ENCODE data around the gene NF2. TPM values are rescaled to one million over a fixed set of nuclear protein-coding genes. Genes with fewer than 3 reads are reported as not detected.

Gene NF2
- total RNA-seq, 2 experiments from 2014 or later: 34.4 to 35.3 TPM

GRCh38 chr22:29722587-29722986, 119.2 kb downstream of the NF2 start:
- no peak for ATAC-seq
- peaks cover 3% of the 10 kb centered on the region for H3K4me1 Mint-ChIP-seq (ENCODE audit: low read depth)
- no peak for DNase-seq
- no peak overlapping the region for H3K4me3 Mint-ChIP-seq
- POLR2A ChIA-PET: no interaction called here
- TF ChIP-seq CTCF (IDR thresholded peaks at IDR 0.05): no peak
- no peak overlapping the region for H3K27ac Mint-ChIP-seq
- no peaks in the 10 kb centered on the region for H3K9me3 Mint-ChIP-seq
- H3K27me3 Mint-ChIP-seq: peaks cover 25% of the 10 kb centered on the region
- intact Hi-C loops (cut with micrococcal nuclease): no loop called here
- CTCF ChIA-PET: no interaction called here
- H3K36me3 Mint-ChIP-seq (ENCODE audit: low read depth): no peaks in the 10 kb centered on the region

GRCh38 chr22:29723766-29724165, 120.3 kb downstream of the NF2 start:
- no peak overlapping the region for H3K4me3 Mint-ChIP-seq
- ATAC-seq (no peak), DNase-seq (no peak)
- H3K36me3 Mint-ChIP-seq (ENCODE audit: low read depth): no peaks in the 10 kb centered on the region
- intact Hi-C loops (cut with micrococcal nuclease): no loop called here
- no peak for TF ChIP-seq CTCF (IDR thresholded peaks at IDR 0.05)
- POLR2A ChIA-PET: no interaction called here
- CTCF ChIA-PET: no interaction called here
- peaks cover 3% of the 10 kb centered on the region for H3K4me1 Mint-ChIP-seq (ENCODE audit: low read depth)
- no peaks in the 10 kb centered on the region for H3K9me3 Mint-ChIP-seq
- no peak overlapping the region for H3K27ac Mint-ChIP-seq
- H3K27me3 Mint-ChIP-seq: peaks cover 17% of the 10 kb centered on the region

GRCh38 chr22:29724843-29725242, 121.4 kb downstream of the NF2 start:
- CTCF ChIA-PET: no interaction called here

GRCh38 chr22:29726106-29726505, 122.7 kb downstream of the NF2 start:
- no peaks in the 10 kb centered on the region for H3K36me3 Mint-ChIP-seq (ENCODE audit: low read depth)
- DNase-seq: no peak
- ChIA-PET CTCF (no interaction called here), POLR2A (no interaction called here)
- TF ChIP-seq CTCF (IDR thresholded peaks at IDR 0.05): no peak
- intact Hi-C loops (cut with micrococcal nuclease): no loop called here
- no peak overlapping the region for H3K4me3 Mint-ChIP-seq
- H3K27me3 Mint-ChIP-seq: peaks cover 9% of the 10 kb centered on the region
- no peaks in the 10 kb centered on the region for H3K4me1 Mint-ChIP-seq (ENCODE audit: low read depth)
- H3K9me3 Mint-ChIP-seq: no peaks in the 10 kb centered on the region
- no peak for ATAC-seq
- no peak overlapping the region for H3K27ac Mint-ChIP-seq

More at GRCh38 chr22:29724843-29725242, 121.4 kb downstream of the NF2 start:
- DNase-seq (no peak), ATAC-seq (no peak)
- H3K4me1 Mint-ChIP-seq (ENCODE audit: low read depth): no peaks in the 10 kb centered on the region
- H3K27me3 Mint-ChIP-seq: peaks cover 9% of the 10 kb centered on the region
- POLR2A ChIA-PET: no interaction called here
- no peak for TF ChIP-seq CTCF (IDR thresholded peaks at IDR 0.05)
- H3K27ac Mint-ChIP-seq: no peak overlapping the region
- no peaks in the 10 kb centered on the region for H3K9me3 Mint-ChIP-seq
- H3K4me3 Mint-ChIP-seq: no peak overlapping the region
- H3K36me3 Mint-ChIP-seq (ENCODE audit: low read depth): no peaks in the 10 kb centered on the region
- intact Hi-C loops (cut with micrococcal nuclease): no loop called here

- Mint-ChIP-seq H3K4me3 (no peak overlapping the region), H3K9me3 (no peaks in the 10 kb centered on the region), H3K27ac (no peak overlapping the region), H3K4me1 (ENCODE audit: low read depth) (no peaks in the 10 kb centered on the region), H3K27me3 (peaks cover 5% of the 10 kb centered on the region), H3K36me3 (ENCODE audit: low read depth) (no peaks in the 10 kb centered on the region)
- ATAC-seq (no peak), DNase-seq (no peak)
- no peak for TF ChIP-seq CTCF (IDR thresholded peaks at IDR 0.05)
- CTCF ChIA-PET: no interaction called here
- intact Hi-C loops (cut with micrococcal nuclease): no loop called here
- POLR2A ChIA-PET: no interaction called here
These were observed 123.2 kb downstream of the NF2 start for GRCh38 chr22:29726512-29727130.

Measured in activated CD8-positive, alpha-beta T cell treated with anti-CD3 and anti-CD28 coated beads for 36 hours (primary cell).